ENCODE data around the gene GALNT11.

The GALNT11 gene

DNA sequence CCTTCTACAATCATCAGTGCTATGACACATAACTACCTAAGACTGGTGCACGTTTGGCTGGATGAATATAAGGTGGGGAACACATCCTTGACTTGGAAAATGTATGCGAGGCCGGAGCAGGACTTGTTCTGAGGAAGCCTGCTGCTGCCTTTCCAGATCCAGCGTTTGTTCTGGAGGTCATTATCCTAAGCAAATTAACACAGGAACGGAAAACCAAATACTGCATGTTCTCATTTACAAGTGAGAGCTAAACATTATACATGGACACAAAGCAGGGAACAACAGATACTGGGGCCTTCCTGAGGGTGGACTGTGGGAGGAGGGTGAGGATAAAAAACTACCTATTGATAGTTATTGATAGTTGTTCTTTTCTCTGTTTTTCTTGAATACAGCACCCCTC lies 10.8 kb upstream of the GALNT11 start:
- TF ChIP-seq, protein P1, sequence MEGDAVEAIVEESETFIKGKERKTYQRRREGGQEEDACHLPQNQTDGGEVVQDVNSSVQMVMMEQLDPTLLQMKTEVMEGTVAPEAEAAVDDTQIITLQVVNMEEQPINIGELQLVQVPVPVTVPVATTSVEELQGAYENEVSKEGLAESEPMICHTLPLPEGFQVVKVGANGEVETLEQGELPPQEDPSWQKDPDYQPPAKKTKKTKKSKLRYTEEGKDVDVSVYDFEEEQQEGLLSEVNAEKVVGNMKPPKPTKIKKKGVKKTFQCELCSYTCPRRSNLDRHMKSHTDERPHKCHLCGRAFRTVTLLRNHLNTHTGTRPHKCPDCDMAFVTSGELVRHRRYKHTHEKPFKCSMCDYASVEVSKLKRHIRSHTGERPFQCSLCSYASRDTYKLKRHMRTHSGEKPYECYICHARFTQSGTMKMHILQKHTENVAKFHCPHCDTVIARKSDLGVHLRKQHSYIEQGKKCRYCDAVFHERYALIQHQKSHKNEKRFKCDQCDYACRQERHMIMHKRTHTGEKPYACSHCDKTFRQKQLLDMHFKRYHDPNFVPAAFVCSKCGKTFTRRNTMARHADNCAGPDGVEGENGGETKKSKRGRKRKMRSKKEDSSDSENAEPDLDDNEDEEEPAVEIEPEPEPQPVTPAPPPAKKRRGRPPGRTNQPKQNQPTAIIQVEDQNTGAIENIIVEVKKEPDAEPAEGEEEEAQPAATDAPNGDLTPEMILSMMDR (IDR thresholded peaks at IDR 0.05) = no peak

DNA sequence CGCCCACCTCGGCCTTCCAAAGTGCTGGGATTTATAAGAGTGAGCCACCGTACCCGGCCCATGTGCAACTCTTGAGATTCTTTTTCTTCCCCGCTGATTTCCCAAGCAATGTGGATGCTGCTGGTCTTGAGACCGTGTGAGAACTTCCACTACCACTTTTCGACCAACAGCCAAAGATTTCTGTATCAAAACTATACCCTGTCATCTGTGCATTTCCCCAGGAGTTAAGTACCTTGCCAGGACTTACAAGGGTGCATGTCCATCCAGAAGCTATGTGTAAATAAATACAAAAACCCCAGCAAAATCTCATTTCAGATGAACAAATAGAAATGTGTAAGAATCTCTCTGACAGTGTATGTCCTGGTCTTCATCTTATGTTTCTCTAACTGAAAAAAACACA lies 9.9 kb upstream of the GALNT11 start:
- TF ChIP-seq, protein P1 (IDR thresholded peaks at IDR 0.05) = no peak

DNA sequence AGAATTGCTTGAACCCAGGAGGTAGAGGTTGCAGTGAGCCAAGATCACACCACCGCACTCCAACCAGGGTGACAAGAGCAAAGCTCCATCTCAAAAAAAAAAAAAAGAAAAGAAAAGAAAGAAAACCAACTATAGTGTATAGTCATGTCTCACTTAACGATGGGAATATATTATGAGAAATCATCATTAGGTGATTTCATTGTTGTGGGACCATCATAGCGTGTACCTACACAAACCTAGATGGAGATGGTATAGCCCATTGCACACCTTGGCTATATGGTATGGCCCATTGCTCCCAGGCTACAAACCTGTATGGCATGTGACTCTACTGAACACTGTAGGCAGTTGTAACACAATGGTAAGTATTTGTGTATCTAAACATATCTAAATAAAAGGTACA lies 8.5 kb upstream of the GALNT11 start:
- TF ChIP-seq, protein P1 (IDR thresholded peaks at IDR 0.05) = no peak

DNA sequence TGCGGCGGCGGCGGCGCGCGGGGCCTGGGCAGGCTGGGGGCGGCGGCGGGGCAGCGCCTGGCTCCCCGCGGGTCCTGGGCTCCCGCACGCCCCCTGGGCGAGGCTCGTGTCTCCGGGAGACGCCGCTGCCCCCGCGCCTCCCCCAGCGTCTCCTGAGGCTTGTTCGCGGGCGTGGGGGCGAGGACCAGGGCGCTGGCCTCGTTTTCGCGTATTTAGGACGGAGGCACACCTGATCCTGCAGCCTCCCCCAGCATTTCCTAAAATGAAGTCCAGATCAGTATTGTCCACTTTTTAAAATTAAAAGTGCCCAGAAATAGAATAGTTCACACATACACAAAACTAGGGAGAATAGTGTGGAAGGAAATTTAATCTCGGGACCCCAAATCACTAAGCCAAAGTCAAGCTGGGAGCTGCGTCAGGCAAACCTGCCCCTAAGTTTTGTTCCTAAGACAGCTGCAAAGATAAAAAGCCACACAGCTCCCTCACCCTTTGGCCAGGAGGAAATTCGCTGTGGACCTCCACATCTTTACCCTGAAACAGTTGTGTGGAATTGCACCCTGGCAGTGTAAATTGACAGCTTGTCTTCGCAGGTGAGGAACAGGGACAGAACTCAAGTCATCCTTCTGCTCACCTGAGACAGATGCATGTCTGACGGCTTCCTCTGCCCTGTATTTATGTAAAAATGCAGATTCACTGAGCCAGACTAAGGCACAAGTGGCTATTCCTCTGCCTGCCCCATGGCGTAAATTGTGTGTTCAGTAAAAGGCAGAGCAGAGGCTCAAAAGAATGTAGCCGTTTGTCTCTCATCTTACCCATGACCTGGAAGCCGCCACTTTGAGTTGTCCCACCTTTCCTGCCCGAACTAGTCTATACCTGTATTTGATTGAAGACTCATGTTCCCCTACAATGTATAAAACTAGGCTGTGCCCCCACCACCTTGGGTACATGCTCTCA lies 740 bp downstream of the GALNT11 start:
- TF ChIP-seq, protein P1 (IDR thresholded peaks at IDR 0.05) = no peak

DNA sequence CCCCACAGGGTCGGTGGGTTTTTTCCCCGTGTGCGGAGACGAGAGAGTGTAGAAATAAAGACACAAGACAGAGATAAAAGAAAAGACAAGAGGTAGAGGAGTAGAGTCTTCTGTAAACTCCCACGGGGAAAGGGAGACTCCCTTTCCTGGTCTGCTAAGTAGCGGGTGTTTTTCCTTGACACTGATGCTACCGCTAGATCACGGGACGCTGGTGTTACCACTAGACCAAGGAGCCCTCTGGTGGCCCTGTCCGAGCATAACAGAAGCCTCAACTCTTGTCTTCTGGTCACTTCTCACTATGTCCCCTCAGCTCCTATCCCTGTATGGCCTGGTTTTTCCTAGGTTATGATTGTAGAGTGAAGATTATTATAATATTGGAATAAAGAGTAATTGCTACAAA lies 4.6 kb downstream of the GALNT11 start:
- TF ChIP-seq, protein P1 (IDR thresholded peaks at IDR 0.05) = peak; percentile 49

DNA sequence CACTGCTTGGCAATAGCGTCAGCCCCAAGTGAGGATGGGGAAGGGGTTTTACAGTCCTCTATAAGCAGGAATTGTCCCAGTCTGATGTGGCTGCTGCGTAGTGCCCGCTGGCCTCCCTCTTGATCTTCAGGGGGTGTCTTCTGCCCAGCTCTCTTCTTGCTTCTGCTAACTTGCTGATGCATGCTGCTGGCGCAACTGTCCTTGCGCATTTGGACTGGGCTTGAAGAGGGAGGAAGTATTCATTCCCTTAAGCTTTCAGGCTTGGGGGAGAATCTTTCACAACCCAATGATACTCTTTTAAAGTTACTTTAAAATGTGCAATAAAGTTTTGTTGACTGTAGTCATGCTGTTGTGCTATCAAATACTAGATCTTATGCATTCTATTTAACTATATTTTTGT lies 10.3 kb downstream of the GALNT11 start:
- TF ChIP-seq, protein P1 (IDR thresholded peaks at IDR 0.05) = no peak

DNA sequence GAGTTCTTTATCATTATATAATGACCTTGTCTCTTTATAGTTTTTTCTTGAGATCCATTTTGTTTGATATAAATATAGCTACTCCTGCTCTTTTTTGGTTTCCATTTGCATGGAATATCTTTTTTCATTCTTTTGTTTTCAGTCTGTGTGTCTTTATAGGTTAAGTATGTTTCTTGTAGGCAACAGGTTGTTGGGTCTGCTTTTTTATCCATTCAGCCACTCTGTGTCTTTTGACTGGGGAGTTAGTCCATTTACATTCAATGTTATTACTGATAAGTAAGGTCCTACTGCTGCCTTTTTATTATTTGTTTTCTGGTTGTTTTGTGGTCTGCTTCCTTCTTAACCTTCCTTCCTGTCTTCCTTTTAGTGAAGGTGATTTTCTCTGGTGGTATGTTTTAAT lies 21.1 kb downstream of the GALNT11 start:
- TF ChIP-seq, protein P1 (IDR thresholded peaks at IDR 0.05) = no peak

All from LNCAP (cell line).